ENCODE results near the gene OXLD1. TPM values are rescaled to one million over a fixed set of nuclear protein-coding genes. Genes with fewer than 3 reads are reported as not detected.

Gene OXLD1
- total and polyA plus RNA-seq, 4 donors, result 14.0 to 59.3 (median 22.4) TPM

GRCh38 chr17:81694810-81695209 lies 28.4 kb upstream of the OXLD1 start:
- H3K4me3 ChIP-seq (ENCODE audit: low read length in 2 of 2), result no peak overlapping the region
- 91 to 92% methylated on average over 19 of the region's 19 CpGs for WGBS, 2 donors
- ATAC-seq (ENCODE audit: low FRiP score) (no peak), DNase-seq (no peak)
- H3K27ac ChIP-seq (ENCODE audit: low read depth in 1 of 2, low read length in 2 of 2), result no peak overlapping the region
- peaks cover 5 to 7% of the 10 kb centered on the region in 2 donors for H3K36me3 ChIP-seq (ENCODE audit: control insufficient read depth in 1 of 2, insufficient read depth in 2 of 2, low read length in 1 of 2)
- intact Hi-C loops (cut with DNase I), result no loop called here
- no peaks in the 10 kb centered on the region for H3K9me3 ChIP-seq (ENCODE audit: control insufficient read depth, low read length)
- no peaks in the 10 kb centered on the region for H3K4me1 ChIP-seq (ENCODE audit: control insufficient read depth in 1 of 2, insufficient read depth in 2 of 2, low read length in 2 of 2)
- no peaks in the 10 kb centered on the region for H3K27me3 ChIP-seq (ENCODE audit: control insufficient read depth in 1 of 2, insufficient read depth in 2 of 2, low read length in 1 of 2)

- Histone ChIP-seq H3K4me3 (ENCODE audit: low read length in 2 of 2) (no peak overlapping the region), H3K4me1 (ENCODE audit: control insufficient read depth in 1 of 2, insufficient read depth in 2 of 2, low read length in 2 of 2) (no peaks in the 10 kb centered on the region), H3K27ac (ENCODE audit: low read depth in 1 of 2, low read length in 2 of 2) (no peak overlapping the region), H3K27me3 (ENCODE audit: control insufficient read depth in 1 of 2, insufficient read depth in 2 of 2, low read length in 1 of 2) (no peaks in the 10 kb centered on the region), H3K9me3 (ENCODE audit: control insufficient read depth, low read length) (no peaks in the 10 kb centered on the region), H3K36me3 (ENCODE audit: control insufficient read depth in 1 of 2, insufficient read depth in 2 of 2, low read length in 1 of 2) (peaks cover 5 to 7% of the 10 kb centered on the region in 2 donors)
- 85 to 89% methylated on average over 31 to 35 of the region's 35 CpGs for WGBS, 2 donors
- ATAC-seq (ENCODE audit: low FRiP score) (no peak), DNase-seq (no peak)
- intact Hi-C loops (cut with DNase I), result no loop called here
These were observed 27.3 kb upstream of the OXLD1 start for GRCh38 chr17:81693509-81694210.

- 96 to 97% methylated on average over 20 of the region's 20 CpGs for WGBS, 2 donors
- H3K36me3 ChIP-seq (ENCODE audit: control insufficient read depth in 1 of 2, insufficient read depth in 2 of 2, low read length in 1 of 2), result peaks cover 5 to 7% of the 10 kb centered on the region in 2 donors
- H3K4me3 ChIP-seq (ENCODE audit: low read length in 2 of 2), result no peak overlapping the region
- no peaks in the 10 kb centered on the region for H3K27me3 ChIP-seq (ENCODE audit: control insufficient read depth in 1 of 2, insufficient read depth in 2 of 2, low read length in 1 of 2)
- intact Hi-C loops (cut with DNase I), result no loop called here
- ATAC-seq (ENCODE audit: low FRiP score), result no peak
- H3K4me1 ChIP-seq (ENCODE audit: control insufficient read depth in 1 of 2, insufficient read depth in 2 of 2, low read length in 2 of 2), result no peaks in the 10 kb centered on the region
- DNase-seq, result no peak
- H3K9me3 ChIP-seq (ENCODE audit: control insufficient read depth, low read length), result no peaks in the 10 kb centered on the region
- no peak overlapping the region for H3K27ac ChIP-seq (ENCODE audit: low read depth in 1 of 2, low read length in 2 of 2)
These were observed 25.2 kb upstream of the OXLD1 start for GRCh38 chr17:81691608-81692007.

GRCh38 chr17:81691196-81691595 lies 24.8 kb upstream of the OXLD1 start:
- DNase-seq (no peak), ATAC-seq (ENCODE audit: low FRiP score) (no peak)
- no peaks in the 10 kb centered on the region for H3K9me3 ChIP-seq (ENCODE audit: control insufficient read depth, low read length)
- H3K36me3 ChIP-seq (ENCODE audit: control insufficient read depth in 1 of 2, insufficient read depth in 2 of 2, low read length in 1 of 2), result peaks cover 5 to 7% of the 10 kb centered on the region in 2 donors
- 87 to 91% methylated on average over 18 of the region's 18 CpGs for WGBS, 2 donors
- no peaks in the 10 kb centered on the region for H3K4me1 ChIP-seq (ENCODE audit: control insufficient read depth in 1 of 2, insufficient read depth in 2 of 2, low read length in 2 of 2)
- H3K4me3 ChIP-seq (ENCODE audit: low read length in 2 of 2), result no peak overlapping the region
- no peak overlapping the region for H3K27ac ChIP-seq (ENCODE audit: low read depth in 1 of 2, low read length in 2 of 2)
- intact Hi-C loops (cut with DNase I), result no loop called here
- H3K27me3 ChIP-seq (ENCODE audit: control insufficient read depth in 1 of 2, insufficient read depth in 2 of 2, low read length in 1 of 2), result no peaks in the 10 kb centered on the region

- no peak for DNase-seq
- no peak for ATAC-seq (ENCODE audit: low FRiP score)
- H3K27ac ChIP-seq (ENCODE audit: low read depth in 1 of 2, low read length in 2 of 2), result no peak overlapping the region
- H3K4me1 ChIP-seq (ENCODE audit: control insufficient read depth in 1 of 2, insufficient read depth in 2 of 2, low read length in 2 of 2), result no peaks in the 10 kb centered on the region
- WGBS, 2 donors, result 84 to 85% methylated on average over 17 of the region's 17 CpGs
- no peaks in the 10 kb centered on the region for H3K9me3 ChIP-seq (ENCODE audit: control insufficient read depth, low read length)
- no peak overlapping the region for H3K4me3 ChIP-seq (ENCODE audit: low read length in 2 of 2)
- H3K27me3 ChIP-seq (ENCODE audit: control insufficient read depth in 1 of 2, insufficient read depth in 2 of 2, low read length in 1 of 2), result no peaks in the 10 kb centered on the region
- intact Hi-C loops (cut with DNase I), result no loop called here
- H3K36me3 ChIP-seq (ENCODE audit: control insufficient read depth in 1 of 2, insufficient read depth in 2 of 2, low read length in 1 of 2), result peaks cover 5 to 7% of the 10 kb centered on the region in 2 donors
These were observed 24.1 kb upstream of the OXLD1 start for GRCh38 chr17:81690549-81690948.

- no peaks in the 10 kb centered on the region for H3K9me3 ChIP-seq (ENCODE audit: control insufficient read depth, low read length)
- H3K27me3 ChIP-seq (ENCODE audit: control insufficient read depth in 1 of 2, insufficient read depth in 2 of 2, low read length in 1 of 2), result no peaks in the 10 kb centered on the region
- H3K27ac ChIP-seq (ENCODE audit: low read depth in 1 of 2, low read length in 2 of 2), result no peak overlapping the region
- WGBS, 2 donors, result 85 to 91% methylated on average over 18 of the region's 18 CpGs
- H3K4me3 ChIP-seq (ENCODE audit: low read length in 2 of 2), result no peak overlapping the region
- ATAC-seq (ENCODE audit: low FRiP score) (no peak), DNase-seq (no peak)
- intact Hi-C loops (cut with DNase I), result no loop called here
- H3K4me1 ChIP-seq (ENCODE audit: control insufficient read depth in 1 of 2, insufficient read depth in 2 of 2, low read length in 2 of 2), result no peaks in the 10 kb centered on the region
- H3K36me3 ChIP-seq (ENCODE audit: control insufficient read depth in 1 of 2, insufficient read depth in 2 of 2, low read length in 1 of 2), result peaks cover 0 to 5% of the 10 kb centered on the region in 2 donors
These were observed 23.7 kb upstream of the OXLD1 start for GRCh38 chr17:81690066-81690465.

GRCh38 chr17:81688616-81689015 lies 22.2 kb upstream of the OXLD1 start:
- 87 to 93% methylated on average over 14 of the region's 14 CpGs for WGBS, 2 donors

GRCh38 chr17:81687770-81688541 lies 21.6 kb upstream of the OXLD1 start:
- Histone ChIP-seq H3K9me3 (ENCODE audit: control insufficient read depth, low read length) (no peaks in the 10 kb centered on the region), H3K27me3 (ENCODE audit: control insufficient read depth in 1 of 2, insufficient read depth in 2 of 2, low read length in 1 of 2) (no peaks in the 10 kb centered on the region), H3K27ac (ENCODE audit: low read depth in 1 of 2, low read length in 2 of 2) (no peak overlapping the region), H3K36me3 (ENCODE audit: control insufficient read depth in 1 of 2, insufficient read depth in 2 of 2, low read length in 1 of 2) (peaks cover 0 to 2% of the 10 kb centered on the region in 2 donors), H3K4me1 (ENCODE audit: control insufficient read depth in 1 of 2, insufficient read depth in 2 of 2, low read length in 2 of 2) (no peaks in the 10 kb centered on the region), H3K4me3 (ENCODE audit: low read length in 2 of 2) (no peak overlapping the region)
- intact Hi-C loops (cut with DNase I), result no loop called here
- WGBS, 2 donors, result 92 to 94% methylated on average over 39 to 41 of the region's 41 CpGs
- DNase-seq (no peak), ATAC-seq (ENCODE audit: low FRiP score) (no peak)

More at GRCh38 chr17:81688616-81689015, 22.2 kb upstream of the OXLD1 start:
- ATAC-seq (ENCODE audit: low FRiP score) (no peak), DNase-seq (no peak)
- intact Hi-C loops (cut with DNase I), result no loop called here
- H3K9me3 ChIP-seq (ENCODE audit: control insufficient read depth, low read length), result no peaks in the 10 kb centered on the region
- no peaks in the 10 kb centered on the region for H3K27me3 ChIP-seq (ENCODE audit: control insufficient read depth in 1 of 2, insufficient read depth in 2 of 2, low read length in 1 of 2)
- peaks cover 0 to 2% of the 10 kb centered on the region in 2 donors for H3K36me3 ChIP-seq (ENCODE audit: control insufficient read depth in 1 of 2, insufficient read depth in 2 of 2, low read length in 1 of 2)
- no peak overlapping the region for H3K4me3 ChIP-seq (ENCODE audit: low read length in 2 of 2)
- no peaks in the 10 kb centered on the region for H3K4me1 ChIP-seq (ENCODE audit: control insufficient read depth in 1 of 2, insufficient read depth in 2 of 2, low read length in 2 of 2)
- no peak overlapping the region for H3K27ac ChIP-seq (ENCODE audit: low read depth in 1 of 2, low read length in 2 of 2)

- Histone ChIP-seq H3K27me3 (ENCODE audit: control insufficient read depth in 1 of 2, insufficient read depth in 2 of 2, low read length in 1 of 2) (no peaks in the 10 kb centered on the region), H3K36me3 (ENCODE audit: control insufficient read depth in 1 of 2, insufficient read depth in 2 of 2, low read length in 1 of 2) (peaks cover 0 to 2% of the 10 kb centered on the region in 2 donors), H3K27ac (ENCODE audit: low read depth in 1 of 2, low read length in 2 of 2) (no peak overlapping the region), H3K4me1 (ENCODE audit: control insufficient read depth in 1 of 2, insufficient read depth in 2 of 2, low read length in 2 of 2) (no peaks in the 10 kb centered on the region), H3K4me3 (ENCODE audit: low read length in 2 of 2) (no peak overlapping the region), H3K9me3 (ENCODE audit: control insufficient read depth, low read length) (no peaks in the 10 kb centered on the region)
- no peak for DNase-seq
- no peak for ATAC-seq (ENCODE audit: low FRiP score)
- WGBS, 2 donors, result 79 to 80% methylated on average over 18 to 20 of the region's 20 CpGs
- intact Hi-C loops (cut with DNase I), result no loop called here
These were observed 20.2 kb upstream of the OXLD1 start for GRCh38 chr17:81686614-81687013.
